Endothelial cell (in vitro differentiated cells): ENCODE measurements around the gene APRT. TPM values are rescaled to one million over a fixed set of nuclear protein-coding genes. Genes with fewer than 3 reads are reported as not detected.

Source experiments
- DNase-seq: peaks from one replicate; pipeline ENCODE4 v3.0.0; 2021; ENCODE audit warnings: low spot score
- H3K27ac Mint-ChIP-seq: one replicate; pipeline ENCODE4 v1.8.0; 2021; ENCODE audit warnings: mixed read lengths, inconsistent platforms; ENCODE audit not compliant: unreplicated experiment
- H3K27me3 Mint-ChIP-seq: one replicate; pipeline ENCODE4 v1.8.0; 2021; ENCODE audit warnings: mild to moderate bottlenecking, moderate library complexity, mixed read lengths, inconsistent platforms; ENCODE audit not compliant: unreplicated experiment
- H3K36me3 Mint-ChIP-seq: one replicate; pipeline ENCODE4 v1.8.0; 2021; ENCODE audit warnings: mild to moderate bottlenecking, low read depth, mixed read lengths, inconsistent platforms; ENCODE audit not compliant: unreplicated experiment
- H3K4me1 Mint-ChIP-seq: one replicate; pipeline ENCODE4 v1.8.0; 2021; ENCODE audit warnings: mild to moderate bottlenecking, mixed read lengths, inconsistent platforms; ENCODE audit not compliant: unreplicated experiment
- H3K4me3 Mint-ChIP-seq: one replicate; pipeline ENCODE4 v1.8.0; 2021; ENCODE audit warnings: mild to moderate bottlenecking, mixed read lengths, inconsistent platforms; ENCODE audit not compliant: unreplicated experiment
- H3K9me3 Mint-ChIP-seq: one replicate; pipeline ENCODE4 v1.8.0; 2021; ENCODE audit warnings: mixed read lengths, inconsistent platforms; ENCODE audit not compliant: unreplicated experiment
- CTCF ChIP-seq: fragments of 200-600 bp; sonication (generic); IDR thresholded peaks from one replicate; pipeline ENCODE4 v1.5.0; 2021; ENCODE audit warnings: antibody characterized with exemption; ENCODE audit not compliant: unreplicated experiment
- total RNA-seq: library from RNA; stranded (reverse); fragmentation: NEBNext Ultra II Directional; extraction: Animal tissue kit (Norgen Biotek cat#: 25700); gene quantifications from one replicate; pipeline ENCODE4 v1.2.1, GENCODE V29; 2021; ENCODE audit not compliant: unreplicated experiment

The APRT gene
- total RNA-seq, 1 donor from 2014 or later: 80.7 TPM

- Mint-ChIP-seq H3K27me3 (peaks cover 6% of the 10 kb centered on the region), H3K4me3 (no peak overlapping the region), H3K36me3 (peaks cover 12% of the 10 kb centered on the region), H3K27ac (peak overlapping the region; percentile 12), H3K9me3 (no peaks in the 10 kb centered on the region), H3K4me1 (peaks cover 36% of the 10 kb centered on the region)
- peak; percentile 46 for DNase-seq
- TF ChIP-seq CTCF: no peak
These were observed 48.1 kb downstream of the APRT start for GRCh38 chr16:88763502-88764053.

- no peaks in the 10 kb centered on the region for H3K9me3 Mint-ChIP-seq
- peaks cover 38% of the 10 kb centered on the region for H3K4me1 Mint-ChIP-seq
- H3K27me3 Mint-ChIP-seq: peaks cover 6% of the 10 kb centered on the region
- TF ChIP-seq CTCF: no peak
- peaks cover 13% of the 10 kb centered on the region for H3K36me3 Mint-ChIP-seq
- H3K27ac Mint-ChIP-seq: no peak overlapping the region
- H3K4me3 Mint-ChIP-seq: no peak overlapping the region
- no peak for DNase-seq
These were observed 48.8 kb downstream of the APRT start for GRCh38 chr16:88762941-88763340.

- no peak for TF ChIP-seq CTCF
- Mint-ChIP-seq H3K9me3 (no peaks in the 10 kb centered on the region), H3K36me3 (peaks cover 13% of the 10 kb centered on the region), H3K4me3 (no peak overlapping the region), H3K27me3 (peaks cover 6% of the 10 kb centered on the region), H3K4me1 (peaks cover 35% of the 10 kb centered on the region), H3K27ac (no peak overlapping the region)
- no peak for DNase-seq
These were observed 49.4 kb downstream of the APRT start for GRCh38 chr16:88762258-88762870.

GRCh38 chr16:88761830-88762229, 49.9 kb downstream of the APRT start:
- Mint-ChIP-seq H3K9me3 (no peaks in the 10 kb centered on the region), H3K27ac (no peak overlapping the region), H3K27me3 (peaks cover 3% of the 10 kb centered on the region), H3K4me3 (no peak overlapping the region), H3K4me1 (peaks cover 29% of the 10 kb centered on the region), H3K36me3 (peaks cover 13% of the 10 kb centered on the region)
- DNase-seq: no peak
- no peak for TF ChIP-seq CTCF

GRCh38 chr16:88761143-88761534, 50.6 kb downstream of the APRT start:
- H3K27me3 Mint-ChIP-seq: peaks cover 2% of the 10 kb centered on the region
- H3K9me3 Mint-ChIP-seq: no peaks in the 10 kb centered on the region

More at GRCh38 chr16:88761143-88761534, 50.6 kb downstream of the APRT start:
- DNase-seq: no peak
- TF ChIP-seq CTCF: no peak
- Mint-ChIP-seq H3K27ac (no peak overlapping the region), H3K4me1 (peaks cover 28% of the 10 kb centered on the region), H3K36me3 (peaks cover 13% of the 10 kb centered on the region), H3K4me3 (no peak overlapping the region)
